ENCODE results near the gene CWF19L1.

DNA sequence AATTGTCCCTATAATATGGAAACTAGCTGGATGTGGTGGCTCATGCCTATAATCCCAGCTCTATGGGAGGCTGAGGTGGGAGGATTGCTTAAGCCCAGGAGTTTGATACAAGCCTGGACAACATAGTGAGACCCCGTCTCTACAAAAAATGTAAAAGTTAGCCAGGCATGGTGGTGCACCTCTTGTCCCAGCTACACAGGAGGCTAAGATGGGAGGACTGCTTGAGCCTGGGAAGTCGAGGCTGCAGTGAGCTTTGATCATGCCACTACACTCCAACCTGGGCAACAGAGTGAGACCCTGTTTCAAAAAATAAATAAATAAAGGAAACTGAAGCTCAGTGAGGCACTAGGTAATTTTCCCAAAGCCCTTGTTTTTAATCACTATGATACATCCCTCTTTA is 65.9 kb downstream of the CWF19L1 start:
- no peak for TF ChIP-seq BHLHE40 (IDR thresholded peaks at IDR 0.05; ENCODE audit: borderline replicate concordance)
- TF ChIP-seq FOXK2 (IDR thresholded peaks at IDR 0.05), result no peak
- TF ChIP-seq TARDBP (IDR thresholded peaks at IDR 0.05), result no peak
- no peak for TF ChIP-seq SP1 (IDR thresholded peaks at IDR 0.05)
- no peak for TF ChIP-seq L3MBTL2 (conservative IDR thresholded peaks at IDR 0.05)
- TF ChIP-seq FOXA1 (IDR thresholded peaks at IDR 0.05), result no peak
- no peak for TF ChIP-seq NFRKB (IDR thresholded peaks at IDR 0.05)

Data from HEK293T (cell line).